PFSK-1 (cell line): ENCODE results near the gene ALOX5AP.

Experiments used
- FOXP2 ChIP-seq: optimal IDR thresholded peaks from 2 replicates; pipeline ENCODE3; 2011; ENCODE audit warnings: borderline replicate concordance, control low read depth, inconsistent platforms; ENCODE audit not compliant: insufficient read depth; ENCODE audit errors: extremely low read length, extremely low read depth
- POLR2AphosphoS5 ChIP-seq: IDR thresholded peaks from 2 replicates; pipeline ENCODE4 v1.6.1; 2012; ENCODE audit warnings: low read depth, mild to moderate bottlenecking, control low read depth, low read length, moderate library complexity
- REST ChIP-seq, 2 experiments: IDR thresholded peaks; 2 replicates each; pipeline versions ENCODE4 v1.6.1 to v1.8.0; 2011 to 2012; ENCODE audit warnings: low read depth in 2 of 2, low read length in 2 of 2, control low read depth in 1 of 2, inconsistent platforms in 1 of 2, mild to moderate bottlenecking in 1 of 2, moderate library complexity in 1 of 2; ENCODE audit not compliant: insufficient read depth in 1 of 2
- SIN3A ChIP-seq: IDR thresholded peaks from 2 replicates; pipeline ENCODE4 v1.6.1; 2012; ENCODE audit warnings: mild to moderate bottlenecking, low read length, moderate library complexity, borderline replicate concordance; ENCODE audit not compliant: insufficient read depth
- TAF1 ChIP-seq: IDR thresholded peaks from 2 replicates; pipeline ENCODE4 v1.6.1; 2012; ENCODE audit warnings: low read length, control low read depth, borderline replicate concordance; ENCODE audit not compliant: insufficient read depth

- TF ChIP-seq TAF1 (no peak), REST (IDR thresholded peaks at IDR 0.05; ENCODE audit: insufficient read depth in 1 of 2, low read depth in 2 of 2, low read length in 2 of 2) (no peak), SIN3A (no peak), POLR2AphosphoS5 (no peak), FOXP2 (no peak)
Measured at GRCh38 chr13:30745906-30746686, 10.8 kb downstream of the ALOX5AP start.
